ENCODE measurements around the gene KYNU.

DNA sequence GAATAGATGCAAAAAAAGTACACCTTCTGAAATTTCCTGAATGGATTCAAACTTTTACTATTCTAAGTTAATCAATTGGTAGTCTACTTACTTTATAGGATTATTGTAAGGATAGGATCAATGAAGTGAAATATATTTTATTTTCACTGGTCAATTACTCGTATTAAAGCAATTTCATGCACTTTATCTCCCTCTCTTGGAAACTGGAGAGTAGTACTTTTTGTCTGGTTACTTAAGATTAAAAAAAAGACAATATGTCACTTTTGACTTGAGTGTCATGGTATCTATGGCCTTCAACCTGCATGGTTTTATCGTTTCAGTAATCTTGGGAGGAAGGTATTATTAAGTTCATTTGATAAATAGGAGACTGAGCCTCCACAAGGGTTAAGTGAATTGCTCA is 1.0 kb upstream of the KYNU start:
- TF ChIP-seq, protein P1, sequence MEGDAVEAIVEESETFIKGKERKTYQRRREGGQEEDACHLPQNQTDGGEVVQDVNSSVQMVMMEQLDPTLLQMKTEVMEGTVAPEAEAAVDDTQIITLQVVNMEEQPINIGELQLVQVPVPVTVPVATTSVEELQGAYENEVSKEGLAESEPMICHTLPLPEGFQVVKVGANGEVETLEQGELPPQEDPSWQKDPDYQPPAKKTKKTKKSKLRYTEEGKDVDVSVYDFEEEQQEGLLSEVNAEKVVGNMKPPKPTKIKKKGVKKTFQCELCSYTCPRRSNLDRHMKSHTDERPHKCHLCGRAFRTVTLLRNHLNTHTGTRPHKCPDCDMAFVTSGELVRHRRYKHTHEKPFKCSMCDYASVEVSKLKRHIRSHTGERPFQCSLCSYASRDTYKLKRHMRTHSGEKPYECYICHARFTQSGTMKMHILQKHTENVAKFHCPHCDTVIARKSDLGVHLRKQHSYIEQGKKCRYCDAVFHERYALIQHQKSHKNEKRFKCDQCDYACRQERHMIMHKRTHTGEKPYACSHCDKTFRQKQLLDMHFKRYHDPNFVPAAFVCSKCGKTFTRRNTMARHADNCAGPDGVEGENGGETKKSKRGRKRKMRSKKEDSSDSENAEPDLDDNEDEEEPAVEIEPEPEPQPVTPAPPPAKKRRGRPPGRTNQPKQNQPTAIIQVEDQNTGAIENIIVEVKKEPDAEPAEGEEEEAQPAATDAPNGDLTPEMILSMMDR (IDR thresholded peaks at IDR 0.05; ENCODE audit: poor library complexity) = no peak
- TF ChIP-seq EZH2 (IDR thresholded peaks at IDR 0.05; ENCODE audit: borderline replicate concordance) = no peak

Measured in hepatocyte (in vitro differentiated cells).